ENCODE measurements around the gene DHX29.
A peak's percentile ranks its signal among the peaks of the same experiment; 100 is the strongest.

DHX29 gene

GRCh38 chr5:55231919-55232270, 75.6 kb downstream of the DHX29 start:
- DNase-seq (ENCODE audit: low spot score), result no peak

DNA sequence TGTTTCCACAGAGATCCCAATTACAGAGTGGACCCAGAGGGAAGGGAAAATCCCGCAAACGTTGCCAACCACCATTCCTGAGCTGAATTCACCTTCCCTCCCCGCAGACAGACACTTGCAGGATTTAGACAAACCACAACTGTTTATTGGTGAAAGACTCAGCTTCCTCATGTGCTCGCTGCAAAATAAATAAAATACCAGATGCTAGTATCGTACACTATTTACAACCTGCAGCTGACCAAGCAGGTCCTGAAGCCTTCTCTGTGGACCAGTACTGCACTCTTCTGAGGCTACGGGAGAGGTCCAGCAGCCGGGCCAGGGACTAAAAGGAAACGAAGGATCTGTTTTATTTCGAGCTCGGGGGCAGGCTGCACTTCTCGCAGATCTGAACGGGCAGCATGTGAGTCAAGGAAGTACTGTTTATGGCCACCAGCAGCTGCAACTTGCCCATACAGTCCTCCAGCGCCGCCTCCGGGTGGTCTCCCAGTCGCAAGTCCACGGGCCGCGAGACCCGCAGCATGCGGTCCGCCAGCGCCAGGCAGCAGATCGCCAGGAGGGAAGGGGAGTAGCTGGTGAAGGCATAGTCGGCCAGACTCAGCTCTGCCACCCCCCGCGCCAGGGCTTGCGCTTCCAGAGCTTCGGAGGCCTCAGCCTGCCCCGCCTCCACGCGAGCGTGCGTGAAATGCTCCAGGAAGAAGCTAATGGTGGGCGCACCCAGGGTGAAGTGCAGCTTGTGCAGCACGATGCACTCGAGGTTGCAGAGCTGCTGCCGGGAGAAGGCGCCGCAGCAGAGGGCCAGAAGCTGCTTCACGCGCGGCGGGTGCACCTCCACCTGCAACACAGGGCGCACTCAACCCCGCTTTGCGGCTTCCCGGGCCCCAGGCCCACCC, 76.2 kb downstream of the DHX29 start:
- no peak for DNase-seq (ENCODE audit: low spot score)

GRCh38 chr5:55230086-55230629, 77.3 kb downstream of the DHX29 start:
- DNase-seq (ENCODE audit: low spot score), result no peak

- DNase-seq (ENCODE audit: low spot score), result no peak
These were observed 79.6 kb downstream of the DHX29 start for GRCh38 chr5:55227664-55228430.

- peak; percentile 70 for DNase-seq (ENCODE audit: low spot score)
These were observed 80.4 kb downstream of the DHX29 start, which contains the start of gene MCIDAS for GRCh38 chr5:55226934-55227663. MCIDAS (minus strand) TSS chr5:55227315; CDS start chr5:55227138, 177 bp downstream.

DNA sequence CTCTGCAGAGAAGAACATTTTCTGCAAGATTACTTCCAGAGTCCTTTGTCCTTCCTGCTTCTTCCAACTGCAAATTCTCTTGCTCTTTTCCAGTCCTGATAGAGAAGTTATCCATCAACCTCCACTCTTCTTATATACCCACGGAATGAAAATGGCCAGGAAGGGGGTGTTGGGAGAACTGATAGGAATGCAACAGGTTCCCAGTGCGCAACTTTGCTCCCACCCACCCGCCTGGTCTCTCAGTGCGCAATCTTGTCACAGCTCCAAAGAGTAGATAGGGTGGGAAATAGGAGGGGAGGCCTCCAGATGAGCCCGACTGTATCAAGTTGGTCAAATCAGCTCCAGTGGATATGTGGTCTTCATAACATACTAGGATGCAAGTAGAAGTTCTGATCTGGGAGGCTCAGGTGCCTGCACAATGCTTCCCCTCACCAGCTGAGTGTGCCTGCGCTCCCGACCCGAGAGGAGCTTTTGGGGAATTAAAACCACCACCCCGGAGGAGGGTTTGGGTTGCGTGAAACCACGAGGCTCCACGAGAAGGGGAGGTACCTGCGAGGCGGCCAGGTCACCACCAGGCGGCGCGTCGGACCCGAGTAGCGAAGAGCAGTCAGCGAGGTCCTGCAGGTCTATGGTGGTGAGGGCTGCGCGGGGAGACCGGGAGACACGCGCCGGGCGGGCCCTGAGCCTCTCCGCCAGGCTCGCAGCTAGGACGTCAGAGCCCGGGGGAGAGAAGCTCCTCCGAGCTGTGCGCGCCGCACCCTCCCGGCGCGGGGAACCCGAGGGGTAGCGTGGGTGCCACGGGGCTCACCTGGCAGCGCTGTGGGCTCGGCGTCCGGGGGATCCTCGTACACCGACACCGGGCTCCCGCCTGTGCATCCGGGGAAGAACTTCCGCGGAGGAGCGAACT, 81.2 kb downstream of the DHX29 start:
- DNase-seq (ENCODE audit: low spot score), result peak; percentile 69

- no peak for DNase-seq (ENCODE audit: low spot score)
These were observed 82.1 kb downstream of the DHX29 start for GRCh38 chr5:55225346-55225745.

DNA sequence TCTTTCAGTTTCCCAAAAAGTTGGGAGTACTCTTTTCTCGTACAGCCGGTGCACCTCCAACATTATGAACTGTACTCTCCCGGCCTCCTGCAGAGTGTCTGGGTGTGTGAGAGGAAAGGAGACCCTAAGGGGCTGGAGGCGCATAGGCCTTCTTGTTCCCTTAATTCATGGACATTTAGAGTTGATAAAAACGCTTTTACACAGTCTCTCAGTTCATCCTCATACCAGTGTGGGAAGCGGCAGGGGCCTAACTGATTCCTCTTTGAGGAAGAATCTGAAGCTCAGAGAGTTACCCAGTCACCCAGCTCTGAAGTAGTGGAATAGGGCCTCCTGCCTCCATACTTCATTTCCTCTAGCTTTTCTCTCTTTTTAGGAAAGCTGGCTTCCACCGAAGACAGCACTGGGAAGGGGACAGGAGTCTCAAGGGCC, 83.7 kb downstream of the DHX29 start:
- no peak for DNase-seq (ENCODE audit: low spot score)

DNA sequence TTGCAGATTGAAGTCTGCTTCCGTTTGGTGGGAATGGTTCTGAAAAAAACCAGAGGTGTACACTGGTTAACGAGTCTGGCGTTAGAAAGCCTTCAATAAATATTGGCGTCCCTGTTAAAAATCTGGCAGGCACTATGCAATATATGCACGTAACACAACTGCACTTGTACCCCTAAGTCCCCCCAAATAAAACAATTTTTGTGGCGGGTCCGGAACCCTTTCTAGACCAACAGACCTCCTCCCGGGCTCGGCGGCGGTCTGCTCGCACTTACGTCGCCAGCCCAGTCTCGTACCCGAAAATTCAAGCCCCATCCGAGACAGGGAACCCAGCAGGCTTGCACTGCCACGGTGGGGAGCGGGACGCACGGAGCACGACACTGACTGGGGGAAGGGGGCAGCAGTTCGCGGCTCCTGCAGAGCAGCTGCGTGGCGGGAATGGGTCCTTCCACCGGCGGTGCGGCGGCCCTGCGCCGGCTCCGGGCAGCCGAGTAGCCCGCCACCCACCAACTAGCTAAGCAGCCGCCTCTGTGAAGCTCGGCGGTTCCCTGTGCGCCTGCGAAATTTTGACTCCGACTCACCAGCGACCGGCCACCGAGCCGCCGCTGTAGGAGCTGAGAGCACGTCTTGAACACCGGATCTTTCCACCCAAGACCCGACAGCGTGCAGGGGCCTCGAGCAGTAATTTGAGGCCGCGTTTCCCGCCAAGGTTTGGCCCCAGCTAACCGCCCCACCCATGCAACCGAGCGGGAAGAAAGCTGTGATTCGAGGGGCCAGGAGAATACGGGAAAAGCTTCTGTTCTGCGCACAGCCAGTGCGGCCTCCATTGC, 84.3 kb downstream of the DHX29 start:
- DNase-seq (ENCODE audit: low spot score), result no peak

- DNase-seq (ENCODE audit: low spot score), result no peak
These were observed 85.2 kb downstream of the DHX29 start for GRCh38 chr5:55222092-55222984.

DNA sequence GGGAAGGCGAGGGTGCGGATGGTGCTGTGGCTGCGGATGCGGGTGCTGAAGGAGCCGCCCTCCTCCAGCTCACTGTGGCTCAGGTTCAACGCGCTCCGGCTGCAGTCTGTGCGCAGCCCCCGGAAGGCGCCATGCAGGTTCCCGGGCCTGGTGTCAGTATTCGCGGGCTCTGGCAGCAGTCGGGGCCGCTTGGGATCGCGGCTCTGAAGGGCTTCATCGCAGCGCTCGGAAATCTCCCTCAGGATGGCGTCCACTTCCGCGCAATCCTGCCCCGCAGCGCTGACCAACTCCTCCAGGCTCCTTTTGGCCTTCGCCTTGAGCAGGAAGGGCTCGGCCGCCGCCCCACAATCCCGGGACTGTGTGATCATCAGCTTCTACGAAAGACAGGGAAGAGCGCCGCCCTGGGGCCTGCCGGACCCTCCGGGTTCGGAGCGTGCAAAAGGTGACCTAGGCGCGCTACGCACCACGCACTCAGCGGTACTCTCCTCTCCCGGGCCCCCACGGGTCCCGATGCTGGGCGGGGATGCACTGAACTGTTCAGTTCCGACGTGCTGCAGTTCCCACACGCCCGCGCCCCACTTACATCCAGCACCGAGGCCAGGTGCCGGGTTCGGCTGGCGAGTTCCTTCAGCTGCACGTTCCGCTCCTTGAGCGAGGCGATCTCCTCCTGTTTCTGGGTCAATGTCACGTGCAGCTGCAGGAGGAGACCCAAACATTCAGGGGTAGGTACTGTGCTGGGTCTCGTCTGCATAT, 86.9 kb downstream of the DHX29 start:
- DNase-seq (ENCODE audit: low spot score), result no peak

- no peak for DNase-seq (ENCODE audit: low spot score)
These were observed 87.7 kb downstream of the DHX29 start for GRCh38 chr5:55219770-55220169.

DNA sequence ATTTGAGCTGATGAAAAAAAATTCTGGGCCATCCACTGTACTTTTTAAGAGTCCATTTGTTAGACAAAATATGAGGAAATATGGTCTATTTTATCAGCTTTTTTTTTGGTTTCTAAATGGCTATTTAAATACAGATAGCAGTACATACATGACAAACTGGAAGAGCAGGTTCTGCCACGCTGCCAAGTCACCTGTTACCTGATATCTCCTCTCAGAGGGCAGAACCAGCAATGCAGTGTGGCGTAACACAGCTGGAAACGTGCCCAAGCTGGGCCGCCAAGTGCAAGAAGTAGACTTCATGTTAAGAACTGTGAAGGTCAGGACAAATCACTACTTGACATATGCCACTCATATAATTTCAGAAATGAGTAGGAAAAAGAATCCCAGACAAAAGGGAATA, 88.5 kb downstream of the DHX29 start:
- no peak for DNase-seq (ENCODE audit: low spot score)

GRCh38 chr5:55211184-55211874, 96.2 kb downstream of the DHX29 start:
- DNase-seq (ENCODE audit: low spot score), result no peak
